Endothelial cell of umbilical vein (primary cell): ENCODE measurements around the gene DNM2.

ENCODE experiments used
- CTCF ChIP-seq, 2 donors: IDR thresholded peaks; 1 replicate in 1 of 2; 2 replicates in 1 of 2; pipeline ENCODE4 v1.5.1; 2011; ENCODE audit warnings: low read length in 2 of 2, mild to moderate bottlenecking in 2 of 2, moderate library complexity in 2 of 2, control low read depth in 1 of 2, inconsistent platforms in 1 of 2, low read depth in 1 of 2; ENCODE audit not compliant: insufficient read depth in 1 of 2; ENCODE audit errors: extremely low read depth in 1 of 2
- EZH2 ChIP-seq: IDR thresholded peaks from 2 replicates; pipeline ENCODE4 v1.6.1; 2012; ENCODE audit warnings: borderline replicate concordance, low read depth, mild to moderate bottlenecking, moderate library complexity, low read length, inconsistent platforms; ENCODE audit not compliant: severe bottlenecking
- JUN ChIP-seq: IDR thresholded peaks from 2 replicates; pipeline ENCODE4 v1.6.1; 2011; ENCODE audit warnings: borderline replicate concordance, low read depth; ENCODE audit not compliant: insufficient read length, insufficient read depth
- POLR2A ChIP-seq: IDR thresholded peaks from 2 replicates; pipeline ENCODE4 v1.6.1; 2012; ENCODE audit warnings: low read depth, mild to moderate bottlenecking, control low read depth, low read length
- POLR2AphosphoS5 ChIP-seq: IDR thresholded peaks from 2 replicates; pipeline ENCODE4 v1.6.1; 2012; ENCODE audit warnings: low read depth, mild to moderate bottlenecking, control low read depth, low read length, moderate library complexity; ENCODE audit not compliant: insufficient read depth

DNA sequence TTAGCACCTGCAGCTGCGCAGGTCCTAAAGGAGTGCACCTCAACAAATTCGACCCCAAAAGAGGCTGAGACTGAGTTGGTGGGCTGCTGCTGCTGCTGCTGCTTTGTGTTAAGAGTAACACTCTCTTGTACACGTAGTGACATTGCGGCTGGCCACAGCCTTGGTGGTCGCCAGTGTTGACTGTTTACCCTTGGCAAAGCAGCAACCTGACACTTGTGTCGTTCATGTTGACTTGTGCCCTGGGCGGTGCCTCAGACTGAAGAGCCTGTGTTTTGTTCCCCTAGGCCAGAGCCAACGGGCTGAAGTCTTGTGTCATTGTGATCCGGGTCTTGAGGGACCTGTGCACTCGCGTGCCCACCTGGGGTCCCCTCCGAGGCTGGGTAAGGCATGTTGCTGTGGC is 39.1 kb upstream of the DNM2 start:
- TF ChIP-seq POLR2AphosphoS5 (no peak), CTCF (IDR thresholded peaks at IDR 0.05; ENCODE audit: extremely low read depth in 1 of 2, insufficient read depth in 1 of 2, low read depth in 1 of 2, low read length in 2 of 2) (no peak), POLR2A (no peak), JUN (no peak), EZH2 (no peak)
